HEK293T (cell line): ENCODE measurements around the gene LMCD1.

Experiments used
- CTCF ChIA-PET: fragments of 350-600 bp; formaldehyde crosslinking; extraction: SDS; loops from one replicate; lab custom pipeline; 2021; ENCODE audit warnings: antibody characterized with exemption, inconsistent platforms; lab: Yijun Ruan, JAX
- POLR2A ChIA-PET: fragments of 350-600 bp; formaldehyde crosslinking; extraction: SDS; loops from one replicate; lab custom pipeline; 2020; ENCODE audit warnings: antibody characterized with exemption, inconsistent platforms; lab: Yijun Ruan, JAX
- DNase-seq: peaks from one replicate; pipeline ENCODE4 v3.0.0; 2012; ENCODE audit warnings: mixed read lengths; ENCODE audit errors: extremely low spot score
- ARNT ChIP-seq: fragments of 450-650 bp; IDR thresholded peaks from 2 replicates; pipeline ENCODE4 v1.6.1; 2017; ENCODE audit warnings: mild to moderate bottlenecking
- BHLHE40 ChIP-seq: fragments of 450-650 bp; IDR thresholded peaks from 2 replicates; pipeline ENCODE4 v1.6.1; 2016; ENCODE audit warnings: mild to moderate bottlenecking, moderate library complexity, borderline replicate concordance
- CTBP1 ChIP-seq: fragments of 450-650 bp; IDR thresholded peaks from 2 replicates; pipeline ENCODE4 v1.6.1; 2016; ENCODE audit warnings: borderline replicate concordance
- ELF4 ChIP-seq: fragments of 450-650 bp; IDR thresholded peaks from 2 replicates; pipeline ENCODE4 v1.6.1; 2017; ENCODE audit warnings: antibody characterized with exemption
- FOXA1 ChIP-seq: fragments of 450-650 bp; IDR thresholded peaks from 2 replicates; pipeline ENCODE4 v1.6.1; 2016; ENCODE audit warnings: mild to moderate bottlenecking
- FOXK2 ChIP-seq: fragments of 450-650 bp; IDR thresholded peaks from 2 replicates; pipeline ENCODE4 v1.6.1; 2016; ENCODE audit warnings: mild to moderate bottlenecking
- FOXM1 ChIP-seq: fragments of 450-650 bp; IDR thresholded peaks from 2 replicates; pipeline ENCODE4 v1.6.1; 2017; ENCODE audit warnings: mild to moderate bottlenecking, borderline replicate concordance
- HDGF ChIP-seq: fragments of 450-650 bp; IDR thresholded peaks from 2 replicates; pipeline ENCODE4 v1.6.1; 2017; ENCODE audit warnings: antibody characterized with exemption, borderline replicate concordance
- L3MBTL2 ChIP-seq: fragments of 450-650 bp; conservative IDR thresholded peaks from 2 replicates; pipeline ENCODE4 v1.6.1; 2016; ENCODE audit warnings: mild to moderate bottlenecking
- LEF1 ChIP-seq: fragments of 450-650 bp; IDR thresholded peaks from 2 replicates; pipeline ENCODE4 v1.6.1; 2017; ENCODE audit warnings: mild to moderate bottlenecking, borderline replicate concordance
- NFRKB ChIP-seq: fragments of 450-650 bp; IDR thresholded peaks from 2 replicates; pipeline ENCODE4 v1.6.1; 2016; ENCODE audit warnings: mild to moderate bottlenecking, moderate library complexity
- SP1 ChIP-seq: fragments of 450-650 bp; IDR thresholded peaks from 2 replicates; pipeline ENCODE4 v1.6.1; 2017
- SUZ12 ChIP-seq: fragments of 450-650 bp; IDR thresholded peaks from 2 replicates; pipeline ENCODE4 v1.6.1; 2016; ENCODE audit warnings: mild to moderate bottlenecking
- TARDBP ChIP-seq: fragments of 450-650 bp; IDR thresholded peaks from 2 replicates; pipeline ENCODE4 v1.6.1; 2016
- ZNF384 ChIP-seq: fragments of 450-650 bp; IDR thresholded peaks from 2 replicates; pipeline ENCODE4 v1.6.1; 2016
- TF ChIP-seq, protein P1 (sequence below): fragments of 450-650 bp; IDR thresholded peaks from 2 replicates; pipeline ENCODE4 v1.6.1; 2016

LMCD1 gene

DNA sequence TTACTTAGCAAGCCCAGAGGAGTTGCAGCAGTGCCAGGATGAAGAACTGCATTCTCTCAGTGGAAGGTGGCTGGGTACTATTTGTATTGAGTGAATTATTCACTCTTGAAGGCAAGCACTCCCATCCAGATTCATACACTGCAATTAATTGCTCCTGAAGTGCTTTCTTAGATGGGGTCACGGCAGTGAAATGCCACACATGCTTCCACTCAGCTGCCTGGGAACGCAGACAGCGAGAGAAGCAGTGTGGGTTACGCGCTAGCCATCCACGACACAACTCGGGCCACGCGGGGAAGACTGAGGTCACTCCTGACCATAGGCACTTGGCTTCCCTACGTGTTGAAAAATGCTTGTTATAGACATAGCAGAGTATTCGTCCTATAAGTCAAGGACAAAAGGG, 30.8 kb upstream of the LMCD1 start:
- no peak for DNase-seq
- CTCF ChIA-PET: no interaction called here
- TF ChIP-seq CTBP1 (no peak), ELF4 (no peak), ARNT (no peak), SP1 (no peak), LEF1 (no peak), L3MBTL2 (no peak), BHLHE40 (no peak), NFRKB (no peak), HDGF (no peak), ZNF384 (no peak), FOXK2 (no peak), FOXM1 (no peak), FOXA1 (no peak)
- TF ChIP-seq, protein P1, sequence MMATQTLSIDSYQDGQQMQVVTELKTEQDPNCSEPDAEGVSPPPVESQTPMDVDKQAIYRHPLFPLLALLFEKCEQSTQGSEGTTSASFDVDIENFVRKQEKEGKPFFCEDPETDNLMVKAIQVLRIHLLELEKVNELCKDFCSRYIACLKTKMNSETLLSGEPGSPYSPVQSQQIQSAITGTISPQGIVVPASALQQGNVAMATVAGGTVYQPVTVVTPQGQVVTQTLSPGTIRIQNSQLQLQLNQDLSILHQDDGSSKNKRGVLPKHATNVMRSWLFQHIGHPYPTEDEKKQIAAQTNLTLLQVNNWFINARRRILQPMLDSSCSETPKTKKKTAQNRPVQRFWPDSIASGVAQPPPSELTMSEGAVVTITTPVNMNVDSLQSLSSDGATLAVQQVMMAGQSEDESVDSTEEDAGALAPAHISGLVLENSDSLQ: no peak
- POLR2A ChIA-PET: no interaction called here

DNA sequence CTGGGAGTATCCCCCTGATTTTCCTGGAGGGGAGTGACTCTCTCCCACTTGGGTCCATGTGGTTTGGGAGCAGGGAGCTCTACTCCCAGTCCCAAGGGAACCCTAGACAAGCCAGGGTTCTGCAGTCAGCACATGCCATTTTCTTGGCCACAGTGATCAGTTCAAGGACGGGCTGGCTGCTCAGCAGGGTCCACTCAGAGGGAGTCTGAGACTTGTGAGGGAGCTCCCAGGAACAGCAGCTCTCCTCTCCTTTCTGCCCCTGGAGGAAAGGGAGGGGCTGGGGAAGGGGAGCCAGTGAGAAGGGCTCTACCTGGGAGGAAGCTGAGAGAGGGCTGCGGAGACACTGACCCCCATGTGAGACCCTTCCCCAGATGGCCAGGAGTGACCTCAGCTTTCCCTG, 29.1 kb upstream of the LMCD1 start:
- TF ChIP-seq, protein P1: no peak
- TF ChIP-seq SUZ12 (no peak), ZNF384 (no peak), FOXA1 (no peak), CTBP1 (no peak), LEF1 (no peak), L3MBTL2 (no peak), ARNT (no peak), BHLHE40 (no peak), FOXK2 (no peak)
- DNase-seq: no peak
- POLR2A ChIA-PET: no interaction called here
- CTCF ChIA-PET: no interaction called here

DNA sequence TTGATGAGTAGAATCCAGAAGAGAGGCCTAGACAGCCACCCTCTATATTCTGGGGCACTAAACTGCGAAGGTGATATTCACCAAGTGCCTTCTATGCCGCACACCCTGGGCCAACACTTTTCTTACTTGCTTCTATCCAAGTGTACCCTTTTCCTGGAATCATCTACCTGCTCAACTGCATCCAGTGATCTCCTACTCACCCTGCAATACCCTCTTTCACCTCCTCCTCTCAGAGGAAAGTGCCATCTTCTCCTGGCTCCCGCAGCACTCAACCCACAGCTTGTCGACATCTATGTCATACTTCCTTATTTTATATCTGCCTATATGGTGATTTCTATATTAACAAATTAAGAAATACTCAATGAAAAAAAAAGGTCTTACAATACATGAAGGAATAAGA, 28.6 kb upstream of the LMCD1 start:
- ChIA-PET POLR2A (no interaction called here), CTCF (no interaction called here)
- no peak for DNase-seq
- TF ChIP-seq FOXA1 (no peak), HDGF (no peak), TARDBP (no peak), SUZ12 (no peak), ARNT (no peak), LEF1 (no peak), L3MBTL2 (no peak)
- TF ChIP-seq, protein P1: no peak

DNA sequence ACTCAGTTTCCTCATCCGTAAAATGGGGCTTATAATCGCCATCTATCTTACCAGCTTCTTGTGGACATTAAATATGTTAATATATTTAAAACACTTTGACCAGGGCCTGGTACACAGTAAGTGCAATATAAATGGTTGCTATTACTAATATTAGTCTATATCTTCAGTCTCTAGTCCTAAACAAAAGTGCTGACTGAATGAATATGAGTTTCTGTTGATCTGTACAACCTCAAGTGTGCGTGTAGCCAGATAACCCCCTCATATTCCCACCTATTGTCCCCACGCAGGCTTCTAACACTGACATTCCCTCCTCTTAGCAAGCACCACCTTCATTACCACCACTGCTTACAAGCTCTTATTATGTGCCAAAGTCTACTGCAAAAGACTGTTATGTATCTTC, 27.6 kb upstream of the LMCD1 start:
- ChIA-PET CTCF (interaction anchor here (0.6 kb wide), 1 partner anchor 29 kb away, joined by 3 read pairs; no protein-coding TSS in a partner anchor), POLR2A (no interaction called here)
- TF ChIP-seq LEF1 (no peak), SUZ12 (no peak), HDGF (no peak), FOXM1 (no peak), ARNT (no peak), CTBP1 (no peak), ZNF384 (no peak), NFRKB (no peak), ELF4 (no peak), SP1 (no peak), BHLHE40 (no peak), TARDBP (no peak), FOXK2 (no peak), FOXA1 (no peak), L3MBTL2 (no peak)
- TF ChIP-seq, protein P1: no peak
- DNase-seq: no peak

DNA sequence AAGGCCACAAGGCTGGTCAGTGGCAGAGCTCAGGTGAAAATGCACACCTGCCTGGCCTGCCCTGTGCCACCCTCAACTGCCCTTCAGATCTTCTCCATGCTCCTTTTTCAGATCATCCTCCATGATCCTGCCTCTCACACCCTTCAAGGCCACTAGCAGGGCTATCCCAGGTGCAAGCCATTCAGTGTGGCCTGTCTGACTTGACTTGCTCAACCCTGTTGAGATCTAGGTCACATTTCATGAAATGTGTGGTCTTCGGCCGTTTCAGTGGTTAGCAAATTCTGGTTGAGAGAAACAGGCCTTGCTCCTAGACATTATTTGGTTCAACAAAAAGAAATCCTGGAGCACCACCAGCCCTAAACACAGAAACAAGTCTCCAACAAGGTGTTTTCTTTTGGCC, 26.6 kb upstream of the LMCD1 start:
- ChIA-PET POLR2A (no interaction called here), CTCF (no interaction called here)
- no peak for TF ChIP-seq TARDBP
- no peak for TF ChIP-seq SUZ12
- TF ChIP-seq FOXK2: no peak
- TF ChIP-seq HDGF: no peak
- TF ChIP-seq, protein P1: no peak
- no peak for TF ChIP-seq FOXM1
- TF ChIP-seq ZNF384: no peak
- no peak for TF ChIP-seq ELF4
- no peak for DNase-seq
